A549 (cell line): ENCODE results near the gene SYNPR. TPM values are rescaled to one million over a fixed set of nuclear protein-coding genes. Genes with fewer than 3 reads are reported as not detected.

ENCODE experiments used
- ATAC-seq, 2 experiments: fragments of 200-7000 bp in 1 of 2; fragments of >200 bp in 1 of 2; cut with Nextera tagmentation in 1 of 2; cut with Tn5 transposase in 1 of 2; 3 replicates each; pipeline versions ENCODE4 v1.8.0 to v1.9.1; 2018 to 2020; ENCODE audit warnings: mild to moderate bottlenecking in 1 of 2, moderate library complexity in 1 of 2
- CTCF ChIA-PET: fragments of 300-600 bp; sonication (Branson Sonifier 250); formaldehyde crosslinking; extraction: SDS; loops from one replicate; lab custom pipeline; 2021; ENCODE audit warnings: antibody characterized with exemption, inconsistent platforms; lab: Yijun Ruan, JAX
- POLR2A ChIA-PET: fragments of 350-600 bp; formaldehyde crosslinking; extraction: SDS; loops from one replicate; lab custom pipeline; 2021; ENCODE audit warnings: antibody characterized with exemption, inconsistent platforms; lab: Yijun Ruan, JAX
- DNase-seq, 2 experiments: peaks; one replicate each; pipeline versions ENCODE4 v3.0.0 to v3.0.0-alpha.2; 2011 to 2016; ENCODE audit warnings: low read depth in 1 of 2, low spot score in 1 of 2
- FAIRE-seq: peaks from 2 replicates; lab custom pipeline; 2011; peaks lifted over from hg19 to GRCh38; lab: Jason Lieb, UNC
- H3K27ac ChIP-seq, 2 experiments: fragments of >200 bp; sonication (Bioruptor Twin); formaldehyde crosslinking; 3 replicates each; pipeline ENCODE4 v1.5.1; 2016 to 2017
- H3K4me1 ChIP-seq: fragments of >200 bp; sonication (Bioruptor Twin); formaldehyde crosslinking; 3 replicates; pipeline ENCODE4 v1.6.1; 2016
- H3K4me2 ChIP-seq: fragments of >200 bp; sonication (Bioruptor Twin); formaldehyde crosslinking; 3 replicates; pipeline ENCODE4 v1.6.1; 2016
- H3K4me3 ChIP-seq: fragments of >200 bp; sonication (Bioruptor Twin); formaldehyde crosslinking; 3 replicates; pipeline ENCODE4 v1.5.1; 2016
- H3K9me3 ChIP-seq: fragments of >200 bp; sonication (Bioruptor Twin); formaldehyde crosslinking; 3 replicates; pipeline ENCODE4 v1.6.1; 2016
- BHLHE40 ChIP-seq: IDR thresholded peaks from 2 replicates; pipeline ENCODE4 v1.6.1; 2012; ENCODE audit warnings: low read depth, low read length, inconsistent platforms
- CBX8 ChIP-seq: fragments of 200-600 bp; sonication (generic); IDR thresholded peaks from 2 replicates; pipeline ENCODE4 v1.6.1; 2016
- CEBPB ChIP-seq, 2 experiments: fragments of >200 bp in 1 of 2; sonication (Bioruptor Twin) in 1 of 2; formaldehyde crosslinking in 1 of 2; IDR thresholded peaks; 2 replicates each; pipeline ENCODE4 v1.6.1; 2012 to 2016
- FOSL2 ChIP-seq, 2 experiments: fragments of 450-650 bp in 1 of 2; fragments of >200 bp in 1 of 2; sonication (Bioruptor Twin) in 1 of 2; formaldehyde crosslinking; IDR thresholded peaks; 2 replicates each; pipeline versions ENCODE4 v1.5.0 to v1.6.1; 2016 to 2020; ENCODE audit warnings: mild to moderate bottlenecking in 1 of 2, moderate library complexity in 1 of 2
- HDAC2 ChIP-seq: fragments of 200-600 bp; sonication (generic); IDR thresholded peaks from 2 replicates; pipeline ENCODE4 v1.6.1; 2016
- HES2 ChIP-seq: fragments of >200 bp; sonication (Bioruptor Twin); formaldehyde crosslinking; IDR thresholded peaks from 2 replicates; pipeline ENCODE4 v1.6.1; 2016
- HMGXB4 ChIP-seq: fragments of 250-450 bp; sonication (Bioruptor Pico); IDR thresholded peaks from 2 replicates; pipeline ENCODE4 v1.5.0; 2021; ENCODE audit warnings: mild to moderate bottlenecking, moderate library complexity, borderline replicate concordance
- HOXA7 ChIP-seq: fragments of 250-450 bp; sonication (Bioruptor Pico); IDR thresholded peaks from 2 replicates; pipeline ENCODE4 v1.5.0; 2020; ENCODE audit warnings: mild to moderate bottlenecking, moderate library complexity
- JUN ChIP-seq, 2 experiments: fragments of >200 bp; sonication (Bioruptor Twin); formaldehyde crosslinking; IDR thresholded peaks; 2 replicates in 1 of 2; 3 replicates in 1 of 2; pipeline ENCODE4 v1.6.1; 2016 to 2017
- JUNB ChIP-seq: fragments of >200 bp; sonication (Bioruptor Twin); formaldehyde crosslinking; IDR thresholded peaks from 2 replicates; pipeline ENCODE4 v1.6.1; 2016
- MAX ChIP-seq: IDR thresholded peaks from 2 replicates; pipeline ENCODE4 v1.6.1; 2012
- PBX3 ChIP-seq: IDR thresholded peaks from 2 replicates; pipeline ENCODE4 v1.6.1; 2012
- POLR2AphosphoS2 ChIP-seq: conservative IDR thresholded peaks from 2 replicates; pipeline ENCODE4 v1.6.1; 2012; ENCODE audit warnings: low read length, improper control_type of control experiment, inconsistent platforms
- RAD21 ChIP-seq, 2 experiments: fragments of >200 bp in 1 of 2; sonication (Bioruptor Twin) in 1 of 2; formaldehyde crosslinking in 1 of 2; IDR thresholded peaks in 1 of 2; conservative IDR thresholded peaks in 1 of 2; 2 replicates in 1 of 2; 3 replicates in 1 of 2; pipeline ENCODE4 v1.6.1; 2012 to 2018; ENCODE audit warnings: inconsistent platforms in 1 of 2
- USF2 ChIP-seq: fragments of 450-650 bp; IDR thresholded peaks from 2 replicates; pipeline ENCODE4 v1.6.1; 2014; ENCODE audit warnings: antibody characterized with exemption
- ZNF302 ChIP-seq: fragments of 250-450 bp; sonication (Bioruptor Pico); IDR thresholded peaks from 2 replicates; pipeline ENCODE4 v1.9.0; 2021; ENCODE audit warnings: inconsistent platforms, mild to moderate bottlenecking, moderate library complexity
- ZSCAN20 ChIP-seq: fragments of 250-450 bp; sonication (Bioruptor Pico); IDR thresholded peaks from 2 replicates; pipeline ENCODE4 v1.8.0; 2022; ENCODE audit warnings: mild to moderate bottlenecking, moderate library complexity
- WGBS: methylation state at CpG from one replicate; pipeline ENCODE4 v1.1.6; 2017; ENCODE audit errors: missing lambda C conversion rate; 5-methylcytosine and 5-hydroxymethylcytosine counted together
- polyA plus RNA-seq, 4 experiments: library from polyadenylated mRNA; depleted of rRNA in 3 of 4; stranded (reverse); fragments of >200 nt; fragmentation: RNase III in 1 of 4; extraction: RNeasy Plus Mini Kit Qiagen cat#74134 plus additional on column Dnase treatment in 1 of 4; gene quantifications; 2 replicates in 3 of 4; 3 replicates in 1 of 4; pipeline ENCODE4 v1.2.3, GENCODE V29; 2011 to 2017

The SYNPR gene
- polyA plus RNA-seq, 2 of the 4 experiments (the other 2 are of a cell fraction): not detected

GRCh38 chr3:63617391-63617790, 339.3 kb downstream of the SYNPR start (continued):
- TF ChIP-seq POLR2AphosphoS2: no peak
- no peak for TF ChIP-seq FOSL2 (IDR thresholded peaks at IDR 0.05)
- no peak for TF ChIP-seq FOSL2 (CRISPR knock-in tag; IDR thresholded peaks at IDR 0.05)
- TF ChIP-seq ZNF302 (CRISPR knock-in tag): no peak
- no peak for TF ChIP-seq HES2
- TF ChIP-seq BHLHE40: no peak
- TF ChIP-seq HDAC2: no peak
- no peak for TF ChIP-seq HMGXB4 (CRISPR knock-in tag)
- TF ChIP-seq, all 56 proteins: peak for 0

- no peak for TF ChIP-seq ZNF302 (CRISPR knock-in tag)
- no peak for TF ChIP-seq MAX
- TF ChIP-seq USF2: no peak
- TF ChIP-seq ZSCAN20 (CRISPR knock-in tag): no peak
- no peak for TF ChIP-seq JUNB
- no peak for TF ChIP-seq HOXA7 (CRISPR knock-in tag)
- no peak for TF ChIP-seq PBX3
- no peak for TF ChIP-seq CBX8
- TF ChIP-seq, all 56 proteins: peak for 0
- Histone ChIP-seq H3K4me2 (no peak overlapping the region), H3K4me3 (no peak overlapping the region), H3K27ac (no peak overlapping the region), H3K4me1 (no peaks in the 10 kb centered on the region), H3K9me3 (no peaks in the 10 kb centered on the region)
- no peak for FAIRE-seq
- CTCF ChIA-PET: no interaction called here
- DNase-seq: no peak
- POLR2A ChIA-PET: no interaction called here
- no peak for ATAC-seq
- WGBS: 1% methylated on average over 8 of the region's 8 CpGs
These were observed 346.9 kb downstream of the SYNPR start for GRCh38 chr3:63624941-63625560.

DNA sequence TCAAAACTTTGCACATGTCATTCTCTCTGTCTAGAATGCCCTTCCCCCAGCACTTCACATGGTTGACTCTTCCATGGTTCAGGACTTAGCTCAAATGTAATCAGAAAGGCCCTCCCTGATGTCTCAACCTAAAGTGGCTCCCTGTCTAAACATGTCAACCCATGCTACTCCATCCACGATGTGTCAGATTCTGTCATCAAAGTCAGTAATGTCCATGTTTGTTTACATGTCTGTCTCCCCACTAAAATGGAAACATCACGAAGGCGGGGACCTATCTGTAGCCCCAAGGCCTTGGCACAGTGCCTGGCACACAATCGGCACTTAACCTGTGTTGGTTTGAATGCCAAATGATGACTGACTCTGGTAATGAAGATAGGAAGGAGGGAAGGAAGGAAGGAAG, 353.6 kb downstream of the SYNPR start:
- no peak for TF ChIP-seq JUN (IDR thresholded peaks at IDR 0.05)
- TF ChIP-seq, all 56 proteins: peak for 0
- H3K4me2 ChIP-seq: no peak overlapping the region
- 0% methylated on average over 4 of the region's 4 CpGs for WGBS
- ChIA-PET POLR2A (no interaction called here), CTCF (no interaction called here)
- no peak for ATAC-seq
- FAIRE-seq: no peak
- DNase-seq: no peak
- H3K4me1 ChIP-seq: no peaks in the 10 kb centered on the region
- no peak overlapping the region for H3K27ac ChIP-seq
- no peak overlapping the region for H3K4me3 ChIP-seq
- no peaks in the 10 kb centered on the region for H3K9me3 ChIP-seq

GRCh38 chr3:63635186-63635585, 357.1 kb downstream of the SYNPR start:
- ATAC-seq (no peak), FAIRE-seq (no peak), DNase-seq (no peak)
- POLR2A ChIA-PET: no interaction called here
- H3K4me3 ChIP-seq: no peak overlapping the region
- H3K4me2 ChIP-seq: no peak overlapping the region
- no peak overlapping the region for H3K27ac ChIP-seq
- TF ChIP-seq CEBPB (IDR thresholded peaks at IDR 0.05): no peak
- no peak for TF ChIP-seq RAD21 (conservative IDR thresholded peaks at IDR 0.05 in 1 of 2, IDR thresholded peaks at IDR 0.05 in 1 of 2)
- 4% methylated on average over 3 of the region's 3 CpGs for WGBS
- CTCF ChIA-PET: no interaction called here
- H3K4me1 ChIP-seq: no peaks in the 10 kb centered on the region
- no peaks in the 10 kb centered on the region for H3K9me3 ChIP-seq
